Measurements from ENCODE around the gene PTGER2. TPM values are rescaled to one million over a fixed set of nuclear protein-coding genes. Genes with fewer than 3 reads are reported as not detected.

PTGER2 gene
- total and polyA plus RNA-seq, 2 of the 8 experiments (the other 6 are each of a cell fraction or from before 2014, with no cell fraction given): 1.2 TPM

- peak overlapping the region; percentile 79 to 95; a peak in 3 of 4 replicates for H3K4me2 ChIP-seq (ENCODE audit: insufficient read depth in 1 of 2, low read depth in 2 of 2, low read length in 2 of 2)
- no peak for FAIRE-seq
- H2AK5ac ChIP-seq (ENCODE audit: low read depth, low read length): no peak overlapping the region
- TF ChIP-seq TAF7 (optimal IDR thresholded peaks at IDR 0.05; ENCODE audit: borderline replicate concordance, low read depth, low read length) (no peak), SIRT6 (IDR thresholded peaks at IDR 0.05; ENCODE audit: low read length) (no peak)
These were observed 47.3 kb upstream of the PTGER2 start for GRCh38 chr14:52266782-52267181.

More at GRCh38 chr14:52266782-52267181, 47.3 kb upstream of the PTGER2 start:
- peaks cover 0 to 14% (median 6%) of the 10 kb centered on the region in 4 experiments; a peak in 6 of 7 replicates for H3K4me1 ChIP-seq (replicated peaks in 1 of 4; ENCODE audit: control insufficient read depth in 3 of 4, insufficient read depth in 4 of 4, low read length in 3 of 4)
- H3K9me3 ChIP-seq (ENCODE audit: insufficient read depth in 2 of 2, low read depth in 1 of 2, low read length in 1 of 2): no peaks in the 10 kb centered on the region
- DNase-seq (ENCODE audit: low read depth in 1 of 2, low spot score in 2 of 2): no peak
- H2BK120ac ChIP-seq (replicated peaks; ENCODE audit: low read depth, low read length): no peak overlapping the region
- H3K4me3 ChIP-seq (ENCODE audit: extremely low read depth in 1 of 4, insufficient read depth in 2 of 4, low read depth in 3 of 4, low read length in 4 of 4): peak overlapping the region in 1 of 4 experiments; percentile 69; a peak in 4 of 8 replicates
- peaks cover 17% of the 10 kb centered on the region; the same call in 1 of the 2 replicates for H3K23me2 ChIP-seq (ENCODE audit: low read depth, low read length)
- H3K79me2 ChIP-seq (ENCODE audit: control insufficient read depth in 1 of 2, insufficient read depth in 2 of 2, low read length in 2 of 2): no peaks in the 10 kb centered on the region
- H2BK12ac ChIP-seq (ENCODE audit: low read depth, low read length): no peak overlapping the region
- H2BK20ac ChIP-seq (ENCODE audit: low read length): no peak overlapping the region
- H3K27ac ChIP-seq (ENCODE audit: low read depth, low read length): no peak overlapping the region
- H3K18ac ChIP-seq (ENCODE audit: extremely low read depth, low read length): no peak overlapping the region
- WGBS, 2 experiments (ENCODE audit: extremely low coverage in 1 of 2, insufficient coverage in 1 of 2, insufficient read length in 1 of 2, insufficient replicate concordance in 2 of 2, low coverage in 1 of 2, low lambda C conversion rate in 2 of 2, missing lambda C conversion rate in 1 of 2): 88% methylated on average over 5 of the region's 5 CpGs; no CpG with 5 or more reads in 1 of the 2 experiments
- H2BK15ac ChIP-seq (ENCODE audit: low read length): no peak overlapping the region
- peak overlapping the region; percentile 86; the same call in 1 of the 2 replicates for H2AFZ ChIP-seq (ENCODE audit: low read length)
- no peak overlapping the region for H3K4ac ChIP-seq (replicated peaks; ENCODE audit: insufficient read length, low read depth, low read length)
- H4K20me1 ChIP-seq (replicated peaks in 1 of 2; ENCODE audit: control insufficient read depth in 1 of 2, insufficient read depth in 2 of 2, low read length in 2 of 2): no peaks in the 10 kb centered on the region
- ChIA-PET POLR2A (ENCODE audit: partially characterized antibody) (no interaction called here), CTCF (ENCODE audit: partially characterized antibody) (interaction anchor here (0.6 to 1.6 kb wide), 3 partner anchors 99 to 196 kb away, joined by 3 to 5 read pairs (median 3); no protein-coding TSS in a partner anchor)
- no peak overlapping the region for H2BK5ac ChIP-seq (ENCODE audit: low read depth, low read length)
- no peaks in the 10 kb centered on the region for H3K36me3 ChIP-seq (ENCODE audit: control insufficient read depth in 2 of 4, insufficient read depth in 4 of 4, low read length in 3 of 4)
- no peak overlapping the region for H3K9ac ChIP-seq (replicated peaks in 1 of 4; ENCODE audit: extremely low read depth in 1 of 4, low read depth in 3 of 4, low read length in 3 of 4)
- no peak overlapping the region for H3K23ac ChIP-seq (ENCODE audit: insufficient read length)
- H4K8ac ChIP-seq (ENCODE audit: extremely low read depth, insufficient read depth, low read length): no peak overlapping the region
- H4K5ac ChIP-seq (ENCODE audit: insufficient read length, low read depth, low read length): no peak overlapping the region
- H4K91ac ChIP-seq (replicated peaks; ENCODE audit: insufficient read length, low read length): no peak overlapping the region
- H3K56ac ChIP-seq (replicated peaks; ENCODE audit: insufficient read length, low read depth, low read length): no peak overlapping the region
- H3K27me3 ChIP-seq (replicated peaks in 1 of 4; ENCODE audit: control insufficient read depth in 3 of 4, extremely low read depth in 1 of 4, insufficient read depth in 3 of 4, low read length in 3 of 4): peaks cover 25 to 49% (median 43%) of the 10 kb centered on the region in 4 experiments
- no peak overlapping the region for H3K14ac ChIP-seq (ENCODE audit: insufficient read length)
- H3K79me1 ChIP-seq (ENCODE audit: low read depth, low read length): no peaks in the 10 kb centered on the region
